H1 (cell line): ENCODE results near the gene NCOA6. TPM values are rescaled to one million over a fixed set of nuclear protein-coding genes. Genes with fewer than 3 reads are reported as not detected.

Experiments used
- CTCF ChIA-PET: fragments of 300-600 bp; sonication (Branson Sonifier 250); formaldehyde crosslinking; loops from one replicate; lab custom pipeline; 2021; ENCODE audit not compliant: partially characterized antibody; lab: Charles Lee
- POLR2A ChIA-PET: fragments of 300-600 bp; sonication (Branson Sonifier 250); formaldehyde crosslinking; loops from one replicate; lab custom pipeline; 2021; ENCODE audit warnings: inconsistent platforms; ENCODE audit not compliant: partially characterized antibody; lab: Charles Lee
- DNase-seq, 2 experiments: peaks; one replicate each; pipeline versions ENCODE4 v3.0.0 to v3.0.0-alpha.2; 2010 to 2022; ENCODE audit warnings: low spot score in 2 of 2, low read depth in 1 of 2, mixed read lengths in 1 of 2
- FAIRE-seq: peaks from 2 replicates; lab custom pipeline; 2011; peaks lifted over from hg19 to GRCh38; lab: Jason Lieb, UNC
- H2AFZ ChIP-seq: 2 replicates; pipeline ENCODE4 v1.8.1; 2012; ENCODE audit warnings: low read length, inconsistent platforms
- H2AK5ac ChIP-seq: 2 replicates; pipeline ENCODE4 v1.6.1; 2013; ENCODE audit warnings: low read depth, low read length
- H2BK120ac ChIP-seq: replicated peaks from 2 replicates; pipeline ENCODE3; 2013; ENCODE audit warnings: low read depth, low read length, inconsistent platforms
- H2BK12ac ChIP-seq: 2 replicates; pipeline ENCODE4 v1.6.1; 2013; ENCODE audit warnings: low read depth, low read length
- H2BK15ac ChIP-seq: 2 replicates; pipeline ENCODE4 v1.6.1; 2013; ENCODE audit warnings: low read length
- H2BK20ac ChIP-seq: 2 replicates; pipeline ENCODE4 v1.6.1; 2013; ENCODE audit warnings: low read length
- H2BK5ac ChIP-seq: 2 replicates; pipeline ENCODE4 v1.6.1; 2013; ENCODE audit warnings: low read depth, low read length
- H3K14ac ChIP-seq: 2 replicates; pipeline ENCODE4 v1.6.1; 2013; ENCODE audit warnings: inconsistent platforms; ENCODE audit not compliant: insufficient read length
- H3K18ac ChIP-seq: 2 replicates; pipeline ENCODE4 v1.6.1; 2013; ENCODE audit warnings: low read length; ENCODE audit errors: extremely low read depth
- H3K23ac ChIP-seq: 2 replicates; pipeline ENCODE4 v1.6.1; 2013; ENCODE audit warnings: inconsistent platforms; ENCODE audit not compliant: insufficient read length
- H3K23me2 ChIP-seq: 2 replicates; pipeline ENCODE4 v1.6.1; 2013; ENCODE audit warnings: low read depth, low read length
- H3K27ac ChIP-seq: 2 replicates; pipeline ENCODE4 v1.6.1; 2011; ENCODE audit warnings: low read depth, low read length, inconsistent platforms
- H3K27me3 ChIP-seq, 4 experiments: replicated peaks in 1 of 4; 1 replicate in 1 of 4; 2 replicates in 3 of 4; pipeline versions ENCODE4 v1.6.1 to v1.8.1; 2011 to 2013; ENCODE audit warnings: low read length in 3 of 4, mild to moderate bottlenecking in 3 of 4, inconsistent platforms in 2 of 4, mixed read lengths in 2 of 4, moderate library complexity in 1 of 4; ENCODE audit not compliant: control insufficient read depth in 3 of 4, insufficient read depth in 3 of 4; ENCODE audit errors: extremely low read depth in 1 of 4
- H3K36me3 ChIP-seq, 4 experiments: 2 replicates each; pipeline versions ENCODE4 v1.6.1 to v1.8.1; 2011 to 2013; ENCODE audit warnings: mild to moderate bottlenecking in 4 of 4, low read length in 3 of 4, moderate library complexity in 2 of 4, control low read depth in 1 of 4, inconsistent platforms in 1 of 4; ENCODE audit not compliant: insufficient read depth in 4 of 4, control insufficient read depth in 2 of 4
- H3K4ac ChIP-seq: replicated peaks from 2 replicates; pipeline ENCODE3; 2013; ENCODE audit warnings: low read length, low read depth, mixed read lengths, inconsistent platforms; ENCODE audit not compliant: insufficient read length
- H3K4me1 ChIP-seq, 4 experiments: replicated peaks in 1 of 4; 1 replicate in 1 of 4; 2 replicates in 3 of 4; pipeline versions ENCODE4 v1.6.1 to v1.8.1; 2011 to 2013; ENCODE audit warnings: low read length in 3 of 4, inconsistent platforms in 2 of 4, mixed read lengths in 1 of 4; ENCODE audit not compliant: insufficient read depth in 4 of 4, control insufficient read depth in 3 of 4
- H3K4me2 ChIP-seq, 2 experiments: 2 replicates each; pipeline versions ENCODE4 v1.6.1 to v1.8.1; 2011 to 2013; ENCODE audit warnings: low read depth in 2 of 2, low read length in 2 of 2, control low read depth in 1 of 2, inconsistent platforms in 1 of 2, mild to moderate bottlenecking in 1 of 2; ENCODE audit not compliant: insufficient read depth in 1 of 2
- H3K4me3 ChIP-seq, 4 experiments: fragments of 200-600, 300-600 bp in 1 of 4; sonication (generic), shearing (Covaris generic), sonication (Bioruptor Twin) in 1 of 4; 2 replicates each; pipeline versions ENCODE4 v1.5.1 to v1.8.1; 2011 to 2016; ENCODE audit warnings: low read length in 4 of 4, low read depth in 3 of 4, control low read depth in 2 of 4, inconsistent platforms in 2 of 4, mild to moderate bottlenecking in 2 of 4, mixed read lengths in 1 of 4, moderate library complexity in 1 of 4; ENCODE audit not compliant: insufficient read depth in 2 of 4; ENCODE audit errors: extremely low read depth in 1 of 4
- H3K56ac ChIP-seq: replicated peaks from 2 replicates; pipeline ENCODE3; 2013; ENCODE audit warnings: low read depth, mild to moderate bottlenecking, mixed read lengths, low read length, inconsistent platforms; ENCODE audit not compliant: insufficient read length
- H3K79me1 ChIP-seq: 2 replicates; pipeline ENCODE4 v1.6.1; 2013; ENCODE audit warnings: low read depth, low read length, control low read depth
- H3K79me2 ChIP-seq, 2 experiments: 2 replicates each; pipeline versions ENCODE4 v1.6.1 to v1.8.1; 2012 to 2013; ENCODE audit warnings: low read length in 2 of 2, mild to moderate bottlenecking in 2 of 2, inconsistent platforms in 1 of 2; ENCODE audit not compliant: insufficient read depth in 2 of 2, control insufficient read depth in 1 of 2
- H3K9ac ChIP-seq, 4 experiments: replicated peaks in 1 of 4; 1 replicate in 1 of 4; 2 replicates in 3 of 4; pipeline versions ENCODE4 v1.6.1 to v1.8.1; 2011 to 2013; ENCODE audit warnings: low read depth in 3 of 4, low read length in 3 of 4, control low read depth in 2 of 4, mild to moderate bottlenecking in 2 of 4, moderate library complexity in 2 of 4, inconsistent platforms in 1 of 4; ENCODE audit errors: extremely low read depth in 1 of 4
- H3K9me3 ChIP-seq, 2 experiments: 2 replicates each; pipeline versions ENCODE4 v1.6.1 to v1.8.1; 2012 to 2013; ENCODE audit warnings: mild to moderate bottlenecking in 2 of 2, moderate library complexity in 2 of 2, control low read depth in 1 of 2, inconsistent platforms in 1 of 2, low read depth in 1 of 2, low read length in 1 of 2, mixed read lengths in 1 of 2; ENCODE audit not compliant: insufficient read depth in 2 of 2
- H4K20me1 ChIP-seq, 2 experiments: replicated peaks in 1 of 2; 2 replicates each; pipeline versions ENCODE3 to v1.8.1; 2011 to 2013; ENCODE audit warnings: inconsistent platforms in 2 of 2, low read length in 2 of 2, mild to moderate bottlenecking in 1 of 2; ENCODE audit not compliant: insufficient read depth in 2 of 2, control insufficient read depth in 1 of 2
- H4K5ac ChIP-seq: 2 replicates; pipeline ENCODE4 v1.6.1; 2013; ENCODE audit warnings: low read length, low read depth, mixed read lengths, inconsistent platforms; ENCODE audit not compliant: insufficient read length
- H4K8ac ChIP-seq: 2 replicates; pipeline ENCODE4 v1.8.0; 2013; ENCODE audit warnings: mild to moderate bottlenecking, moderate library complexity, low read length, inconsistent platforms; ENCODE audit not compliant: insufficient read depth; ENCODE audit errors: extremely low read depth
- H4K91ac ChIP-seq: replicated peaks from 2 replicates; pipeline ENCODE3; 2013; ENCODE audit warnings: low read length, mixed read lengths, inconsistent platforms; ENCODE audit not compliant: insufficient read length
- BRCA1 ChIP-seq: IDR thresholded peaks from 2 replicates; pipeline ENCODE4 v1.6.1; 2012; ENCODE audit warnings: low read depth, low read length, improper control_type of control experiment
- CEBPB ChIP-seq: IDR thresholded peaks from 2 replicates; pipeline ENCODE4 v1.6.1; 2012; ENCODE audit warnings: low read depth, low read length
- EGR1 ChIP-seq: IDR thresholded peaks from 2 replicates; pipeline ENCODE4 v1.6.1; 2011; ENCODE audit warnings: low read depth, low read length, borderline replicate concordance
- GTF2F1 ChIP-seq: IDR thresholded peaks from 2 replicates; pipeline ENCODE4 v1.6.1; 2012; ENCODE audit warnings: low read depth, low read length, improper control_type of control experiment, borderline replicate concordance
- HDAC2 ChIP-seq, 2 experiments: fragments of 300-600 bp in 1 of 2; sonication (generic) in 1 of 2; IDR thresholded peaks; 2 replicates each; pipeline ENCODE4 v1.6.1; 2011 to 2012; ENCODE audit warnings: low read depth in 2 of 2, low read length in 2 of 2, mild to moderate bottlenecking in 2 of 2, moderate library complexity in 2 of 2, borderline replicate concordance in 1 of 2, inconsistent platforms in 1 of 2
- JUND ChIP-seq: IDR thresholded peaks from 2 replicates; pipeline ENCODE4 v1.6.1; 2011; ENCODE audit warnings: mild to moderate bottlenecking, improper control_type of control experiment, low read length
- KDM5A ChIP-seq: fragments of 200-600 bp; IDR thresholded peaks from 2 replicates; pipeline ENCODE4 v1.7.1; 2012; ENCODE audit warnings: mild to moderate bottlenecking, low read length, inconsistent platforms, mixed read lengths
- POLR2AphosphoS5 ChIP-seq: IDR thresholded peaks from 2 replicates; pipeline ENCODE4 v1.6.1; 2011; ENCODE audit warnings: low read depth, low read length
- POU5F1 ChIP-seq: IDR thresholded peaks from 2 replicates; pipeline ENCODE4 v1.6.1; 2011; ENCODE audit warnings: low read depth, mild to moderate bottlenecking, low read length, moderate library complexity
- RBBP5 ChIP-seq: IDR thresholded peaks from 2 replicates; pipeline ENCODE4 v1.7.1; 2012; ENCODE audit warnings: low read depth, mild to moderate bottlenecking, inconsistent platforms, low read length, moderate library complexity, borderline replicate concordance
- TEAD4 ChIP-seq: IDR thresholded peaks from 2 replicates; pipeline ENCODE4 v1.6.1; 2012; ENCODE audit warnings: low read depth, low read length, inconsistent platforms, mixed read lengths
- ZNF274 ChIP-seq: IDR thresholded peaks from 2 replicates; pipeline ENCODE4 v1.7.0; 2012; ENCODE audit warnings: low read length, borderline replicate concordance; ENCODE audit errors: extremely low read depth
- WGBS, 2 experiments: shearing (Covaris generic) in 1 of 2; methylation state at CpG; one replicate each; pipeline versions ENCODE4 v1.1.6 to v1.1.7; 2013 to 2015; ENCODE audit warnings: low lambda C conversion rate in 2 of 2, mixed read lengths in 2 of 2, inconsistent platforms in 1 of 2, low coverage in 1 of 2, missing lambda C conversion rate in 1 of 2; ENCODE audit not compliant: insufficient replicate concordance in 2 of 2, insufficient coverage in 1 of 2, insufficient read length in 1 of 2; ENCODE audit errors: extremely low coverage in 1 of 2, missing lambda C conversion rate in 1 of 2; 5-methylcytosine and 5-hydroxymethylcytosine counted together
- polyA plus RNA-seq, 7 experiments: library from polyadenylated mRNA; depleted of rRNA in 3 of 7; stranded (reverse) in 5 of 7; unstranded in 2 of 7; fragments of >200 nt in 5 of 7; fragments of 200-250 nt in 2 of 7; gene quantifications; 1 replicate in 5 of 7; 2 replicates in 1 of 7; 4 replicates in 1 of 7; pipeline versions ENCODE4 v1.2.1 to v1.2.3, GENCODE V29; 2011 to 2013; ENCODE audit warnings: missing spikeins in 2 of 7, mixed read lengths in 2 of 7
- total RNA-seq: library from RNA; stranded (reverse); fragmentation: NEBNext Ultra II Directional; extraction: Animal tissue kit (Norgen Biotek cat#: 25700); gene quantifications from 2 replicates; pipeline ENCODE4 v1.2.1, GENCODE V29; 2021

NCOA6 gene
- total and polyA plus RNA-seq, 2 of the 8 experiments (the other 6 are each of a cell fraction or from before 2014, with no cell fraction given): 9.0 to 9.5 TPM

GRCh38 chr20:34872622-34873224 lies 47.3 kb upstream of the NCOA6 start, which contains the start of gene GGT7:
Gene GGT7 (minus strand): TSS chr20:34872856. CDS start chr20:34872815, 41 bp downstream.
- peak within 1 kb of the TSS; percentile 99 for H2AFZ ChIP-seq
- H4K91ac ChIP-seq: no peak within 1 kb of the TSS
- H3K9me3 ChIP-seq: no peaks in the 10 kb centered on the region
- peaks cover 0 to 11% of the 10 kb centered on the region in 2 experiments; a peak in 1 of 4 replicates for H3K79me2 ChIP-seq
- H3K23ac ChIP-seq: no peak within 1 kb of the TSS
- 0 out of 2 replicates have a peak within 1 kb of the TSS, but pooled peaks have one; percentile 35 for H2BK15ac ChIP-seq
- 5% methylated on average over 41 of the region's 52 CpGs; no CpG with 5 or more reads in 1 of the 2 experiments for WGBS, 2 experiments
- peak within 1 kb of the TSS; percentile 4 to 62 (median 50); a peak in 4 of 7 replicates for H3K9ac ChIP-seq
- no peak for FAIRE-seq
- peaks cover 0 to 10% (median 5%) of the 10 kb centered on the region in 4 experiments; a peak in 3 of 7 replicates for H3K4me1 ChIP-seq
- H3K27me3 ChIP-seq: peaks cover 0 to 17% (median 11%) of the 10 kb centered on the region in 4 experiments; a peak in 6 of 7 replicates
- CTCF ChIA-PET: interaction anchor here (0.8 to 6.6 kb wide), 14 partner anchors 9 to 501 kb away, joined by 3 to 64 read pairs (median 4); partner anchors contain the start of genes GSS and MYH7B
- no peak within 1 kb of the TSS for H3K14ac ChIP-seq
- H3K79me1 ChIP-seq: no peaks in the 10 kb centered on the region; the same call in 1 of the 2 replicates
- peak within 1 kb of the TSS; percentile 92 to 95 for H3K4me2 ChIP-seq
- peak within 1 kb of the TSS; percentile 71 to 88 (median 74) for H3K4me3 ChIP-seq
- peaks cover 0 to 2% of the 10 kb centered on the region in 2 experiments for H4K20me1 ChIP-seq
- H2BK12ac ChIP-seq: peak within 1 kb of the TSS; percentile 19
- peak within 1 kb of the TSS; percentile 44 for H2BK120ac ChIP-seq
- H3K4ac ChIP-seq: no peak within 1 kb of the TSS
- H2BK20ac ChIP-seq: no peak within 1 kb of the TSS; the same call in 1 of the 2 replicates
- no peak within 1 kb of the TSS for H2BK5ac ChIP-seq
- H4K8ac ChIP-seq: no peak within 1 kb of the TSS; the same call in 1 of the 2 replicates
- no peak within 1 kb of the TSS for H3K56ac ChIP-seq
- peak within 1 kb of the TSS; percentile 14; the same call in 1 of the 2 replicates for H3K18ac ChIP-seq
- no peak within 1 kb of the TSS for H4K5ac ChIP-seq
- H2AK5ac ChIP-seq: 0 out of 2 replicates have a peak within 1 kb of the TSS, but pooled peaks have one; percentile 9
- DNase-seq: peak; percentile 60 to 92
- H3K23me2 ChIP-seq: peaks cover 14% of the 10 kb centered on the region
- H3K27ac ChIP-seq: no peak within 1 kb of the TSS
- POLR2A ChIA-PET: interaction anchor here (1.3 to 1.6 kb wide), 2 partner anchors 82 to 111 kb away, joined by 3 to 4 read pairs; no protein-coding TSS in a partner anchor
- H3K36me3 ChIP-seq: peaks cover 0 to 2% (median 0%) of the 10 kb centered on the region in 4 experiments; a peak in 1 of 8 replicates
- no peak; the same call in 1 of the 2 replicates for TF ChIP-seq EGR1
- TF ChIP-seq ZNF274: no peak
- no peak for TF ChIP-seq KDM5A
- no peak for TF ChIP-seq TEAD4
- TF ChIP-seq GTF2F1: no peak
- no peak for TF ChIP-seq POU5F1
- TF ChIP-seq RBBP5: peak; percentile 80; the same call in 1 of the 2 replicates
- no peak for TF ChIP-seq CEBPB
- no peak for TF ChIP-seq JUND
- TF ChIP-seq BRCA1: no peak
- 0 out of 4 replicates have a peak, but pooled peaks have one; percentile 14 to 40 for TF ChIP-seq HDAC2 (IDR thresholded peaks at IDR 0.05; ENCODE audit: borderline replicate concordance in 1 of 2, low read depth in 2 of 2, low read length in 2 of 2)
- 0 out of 2 replicates have a peak, but pooled peaks have one; percentile 29 for TF ChIP-seq POLR2AphosphoS5
